ENCODE measurements around the gene DMBT1. TPM values are rescaled to one million over a fixed set of nuclear protein-coding genes. Genes with fewer than 3 reads are reported as not detected.

The DMBT1 gene
- total RNA-seq, 1 donor from 2014 or later = not detected

- intact Hi-C loops (cut with micrococcal nuclease) = no loop called here
Measured at GRCh38 chr10:122643931-122644534, 83.5 kb downstream of the DMBT1 start.

- intact Hi-C loops (cut with micrococcal nuclease) = loop anchor here (5.0 kb wide), 1 partner anchor 56 kb away; no protein-coding TSS in a partner anchor
Measured at GRCh38 chr10:122646511-122647382, 86.2 kb downstream of the DMBT1 start.

- intact Hi-C loops (cut with micrococcal nuclease) = loop anchor here (5.0 kb wide), 1 partner anchor 55 kb away; no protein-coding TSS in a partner anchor
Measured at GRCh38 chr10:122647383-122647968, 86.9 kb downstream of the DMBT1 start.

GRCh38 chr10:122648599-122649428 is 88.3 kb downstream of the DMBT1 start:
- intact Hi-C loops (cut with micrococcal nuclease) = loop anchor here (5.0 kb wide), 1 partner anchor 53 kb away; no protein-coding TSS in a partner anchor

- intact Hi-C loops (cut with micrococcal nuclease) = loop anchor here (5.0 kb wide), 1 partner anchor 52 kb away; no protein-coding TSS in a partner anchor
Measured at GRCh38 chr10:122649903-122650302, 89.3 kb downstream of the DMBT1 start.

GRCh38 chr10:122650331-122650730 is 89.8 kb downstream of the DMBT1 start:
- intact Hi-C loops (cut with micrococcal nuclease) = no loop called here

DNA sequence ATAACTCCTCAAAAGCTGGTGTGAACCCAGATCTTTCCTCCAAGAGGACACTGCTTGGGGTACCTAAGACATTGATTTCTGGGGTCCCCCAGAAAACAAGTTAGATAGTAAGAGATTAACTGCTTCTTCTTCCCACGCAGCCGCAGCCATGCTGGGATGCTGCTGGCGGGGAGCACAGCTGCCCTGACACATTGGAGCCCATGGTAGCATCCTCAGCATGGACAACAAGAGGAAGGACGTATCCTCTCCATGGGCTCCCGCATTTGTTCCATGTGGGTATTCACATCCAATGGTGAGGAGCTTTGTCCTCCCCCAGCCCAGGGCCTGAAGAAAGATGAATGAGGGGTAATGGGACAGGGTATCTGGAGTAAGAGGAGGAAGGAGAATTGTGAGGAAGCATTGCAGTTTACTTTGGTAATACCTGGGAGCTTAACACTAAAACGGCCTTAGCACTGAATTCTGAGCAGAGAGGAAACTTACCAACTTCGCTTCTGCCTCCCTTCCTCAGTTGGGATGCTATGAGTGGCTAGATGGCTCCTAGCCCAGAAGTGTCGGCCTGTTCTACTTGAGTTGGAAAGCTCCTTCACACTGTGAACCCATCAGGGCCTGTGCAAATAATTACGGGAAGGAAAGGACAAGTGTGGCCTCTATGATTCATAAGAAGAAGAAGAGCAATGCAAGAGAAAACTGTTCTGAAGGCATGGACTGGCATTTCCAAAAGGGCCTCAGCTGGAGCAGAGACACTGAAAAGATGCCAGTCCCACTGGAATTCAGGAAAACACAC is 95.2 kb downstream of the DMBT1 start:
- intact Hi-C loops (cut with micrococcal nuclease) = no loop called here

GRCh38 chr10:122656308-122656705 is 95.8 kb downstream of the DMBT1 start:
- intact Hi-C loops (cut with micrococcal nuclease) = no loop called here

DNA sequence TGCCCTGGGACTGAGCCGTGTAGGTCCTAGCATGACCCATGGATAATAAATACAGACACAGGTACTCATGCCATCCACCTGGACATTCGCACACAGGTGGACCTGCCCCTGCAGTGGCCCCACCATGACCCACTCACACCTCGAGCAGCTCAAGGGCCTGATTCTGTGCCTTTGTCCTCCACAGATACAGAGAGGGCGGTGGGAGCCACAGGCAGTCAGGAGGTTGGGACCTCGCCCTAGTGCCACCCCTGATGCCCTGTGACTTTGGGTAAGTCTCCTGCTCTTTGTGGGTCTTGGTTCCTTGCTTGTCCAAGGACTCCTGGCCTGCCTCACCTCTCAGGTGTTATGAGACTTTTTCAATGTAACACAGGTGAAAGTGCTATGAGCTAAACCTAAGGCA is 96.2 kb downstream of the DMBT1 start:
- intact Hi-C loops (cut with micrococcal nuclease) = no loop called here

- intact Hi-C loops (cut with micrococcal nuclease) = no loop called here
Measured at GRCh38 chr10:122657255-122657654, 96.7 kb downstream of the DMBT1 start.

GRCh38 chr10:122657729-122658128 is 97.2 kb downstream of the DMBT1 start:
- intact Hi-C loops (cut with micrococcal nuclease) = no loop called here

- intact Hi-C loops (cut with micrococcal nuclease) = no loop called here
Measured at GRCh38 chr10:122658356-122659049, 97.9 kb downstream of the DMBT1 start.

- intact Hi-C loops (cut with micrococcal nuclease) = no loop called here
Measured at GRCh38 chr10:122659126-122659525, 98.6 kb downstream of the DMBT1 start.

GRCh38 chr10:122659651-122660050 is 99.1 kb downstream of the DMBT1 start:
- intact Hi-C loops (cut with micrococcal nuclease) = no loop called here

DNA sequence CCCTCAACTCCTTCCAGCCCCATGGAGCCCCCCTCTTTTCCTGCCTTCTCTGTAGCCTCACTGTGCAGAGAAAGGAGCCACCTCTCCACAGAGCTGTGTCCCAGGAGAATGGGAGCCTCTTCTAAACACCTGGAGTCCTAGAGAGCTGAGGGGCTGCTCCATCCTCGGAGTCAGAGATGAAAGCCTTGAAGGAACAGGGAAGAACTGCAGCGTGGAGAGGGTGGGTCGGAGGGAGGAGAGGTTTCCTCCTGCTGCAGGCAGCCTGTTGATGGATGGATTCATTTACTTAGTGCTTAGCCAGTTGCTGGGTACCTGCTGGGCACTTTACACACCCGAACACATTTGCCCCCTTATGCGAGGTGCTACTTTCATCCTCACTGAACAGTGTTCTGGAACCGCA is 100.1 kb downstream of the DMBT1 start:
- intact Hi-C loops (cut with micrococcal nuclease) = no loop called here

DNA sequence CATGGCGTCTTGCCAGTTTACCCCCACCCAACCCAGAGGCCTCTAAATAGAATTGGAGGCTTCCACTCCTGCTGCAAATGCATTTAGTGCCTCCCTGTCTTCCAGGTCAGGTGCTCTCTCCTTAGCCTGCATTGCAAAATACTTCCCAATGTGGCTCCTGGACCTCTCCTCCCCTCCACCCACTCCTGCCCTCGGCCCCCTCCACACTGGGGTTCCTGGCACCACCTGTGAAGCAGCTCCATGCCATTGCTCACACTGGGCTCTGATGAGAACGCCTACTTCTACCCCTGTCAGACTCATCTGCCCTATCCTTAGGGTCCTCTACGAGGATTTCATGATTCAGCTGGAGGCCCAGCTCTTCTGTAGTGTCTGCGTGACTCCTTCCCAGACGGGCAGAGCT is 101.7 kb downstream of the DMBT1 start:
- intact Hi-C loops (cut with micrococcal nuclease) = no loop called here

- intact Hi-C loops (cut with micrococcal nuclease) = no loop called here
Measured at GRCh38 chr10:122663516-122664130, 103.1 kb downstream of the DMBT1 start.

DNA sequence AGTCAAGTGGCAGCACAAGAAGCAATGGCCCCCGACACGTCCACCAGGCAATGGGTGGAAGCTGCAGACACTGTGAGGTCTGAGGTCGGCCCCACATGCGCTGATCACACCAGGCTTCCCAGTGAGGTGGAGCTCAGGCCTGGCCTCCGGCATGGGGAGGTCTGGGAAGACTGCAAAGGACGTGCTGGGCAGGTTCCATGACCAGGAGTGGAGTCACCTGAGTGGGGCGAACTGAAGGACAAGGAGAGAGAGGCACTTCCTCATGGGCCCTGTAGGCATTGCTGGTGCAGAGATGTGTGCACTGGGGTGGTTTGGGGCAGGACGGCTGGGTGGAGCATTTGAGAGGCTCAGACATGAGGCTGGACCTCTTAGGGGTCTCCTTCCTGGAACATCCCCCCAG is 103.9 kb downstream of the DMBT1 start:
- intact Hi-C loops (cut with micrococcal nuclease) = no loop called here

GRCh38 chr10:122665329-122665860 is 104.8 kb downstream of the DMBT1 start:
- intact Hi-C loops (cut with micrococcal nuclease) = no loop called here

Measured in T-helper 2 cell treated with Interferon-gamma antibody and Interleukin-4, amounts not matched to agents 100 ng/mL and 5 ng/mL, for 36 hours (primary cell).